Activated CD4-positive, CD25-positive, alpha-beta regulatory T cell treated with anti-CD3 and anti-CD28 coated beads, Interleukin-2, amount 50 U/mL, for 16 hours (primary cell): ENCODE measurements around the gene POLD2.

Source experiments
- DNase-seq: peaks from one replicate; pipeline ENCODE4 v3.0.0-alpha.2; 2020; ENCODE audit warnings: low read depth, low spot score

Gene POLD2

GRCh38 chr7:44114586-44115310 is 8.6 kb downstream of the POLD2 start:
- DNase-seq: no peak

GRCh38 chr7:44113764-44114354 is 9.5 kb downstream of the POLD2 start:
- DNase-seq: no peak

- DNase-seq: no peak
Observed at GRCh38 chr7:44112997-44113763, 10.2 kb downstream of the POLD2 start.

GRCh38 chr7:44112231-44112996 is 10.9 kb downstream of the POLD2 start:
- no peak for DNase-seq

- DNase-seq: no peak
Observed at GRCh38 chr7:44111761-44112160, 11.6 kb downstream of the POLD2 start.

GRCh38 chr7:44110719-44111635 is 12.4 kb downstream of the POLD2 start:
- no peak for DNase-seq

GRCh38 chr7:44109991-44110390 is 13.4 kb downstream of the POLD2 start:
- DNase-seq: no peak

GRCh38 chr7:44108768-44109750 is 14.3 kb downstream of the POLD2 start:
- no peak for DNase-seq

GRCh38 chr7:44107961-44108767 is 15.2 kb downstream of the POLD2 start:
- DNase-seq: no peak

- DNase-seq: no peak
Observed at GRCh38 chr7:44107116-44107960, 16.0 kb downstream of the POLD2 start.

GRCh38 chr7:44106311-44107065 is 16.9 kb downstream of the POLD2 start:
- DNase-seq: no peak

- DNase-seq: no peak
Observed at GRCh38 chr7:44105832-44106231, 17.5 kb downstream of the POLD2 start.

GRCh38 chr7:44104860-44105771 is 18.2 kb downstream of the POLD2 start:
- DNase-seq: no peak

- no peak for DNase-seq
Observed at GRCh38 chr7:44103923-44104859, 19.2 kb downstream of the POLD2 start, which contains the start of gene AEBP1. Gene AEBP1, plus strand, starts transcription at chr7:44104345. Its CDS starts 321 bp downstream, at chr7:44104666.

- no peak for DNase-seq
Observed at GRCh38 chr7:44103566-44103922, 19.8 kb downstream of the POLD2 start.
